K562 (cell line): ENCODE data around the gene LLGL1. TPM values are rescaled to one million over a fixed set of nuclear protein-coding genes. Genes with fewer than 3 reads are reported as not detected.

Experiments
- CHD4 ChIP-seq: fragments of 200-600 bp; sonication (generic); IDR thresholded peaks from 3 replicates; pipeline ENCODE4 v1.6.1; 2012; ENCODE audit warnings: low read depth, mild to moderate bottlenecking, mixed read lengths, low read length, inconsistent platforms; ENCODE audit not compliant: insufficient read depth, insufficient replicate concordance, poor library complexity, severe bottlenecking
- ELF4 ChIP-seq: fragments of 450-650 bp; formaldehyde crosslinking; IDR thresholded peaks from 2 replicates; pipeline ENCODE4 v1.4.0; 2022; ENCODE audit warnings: missing genetic modification characterization
- GMEB1 ChIP-seq: fragments of 250-450 bp; sonication (Bioruptor Pico); IDR thresholded peaks from 2 replicates; pipeline ENCODE4 v1.4.0; 2020; ENCODE audit warnings: mild to moderate bottlenecking
- HDAC2 ChIP-seq: fragments of 450-650 bp; IDR thresholded peaks from 2 replicates; pipeline ENCODE4 v1.6.1; 2016; ENCODE audit warnings: mild to moderate bottlenecking
- HDGF ChIP-seq: fragments of 450-650 bp; IDR thresholded peaks from 2 replicates; pipeline ENCODE4 v1.6.1; 2016
- JUN ChIP-seq, 2 experiments: sonication (generic) in 1 of 2; formaldehyde crosslinking in 1 of 2; IDR thresholded peaks; 2 replicates each; pipeline versions ENCODE4 v1.6.1 to v1.8.0; 2012 to 2022; ENCODE audit warnings: borderline replicate concordance in 2 of 2, mild to moderate bottlenecking in 2 of 2, improper control_type of control experiment in 1 of 2, low read depth in 1 of 2, low read length in 1 of 2, missing genetic modification reagents in 1 of 2
- JUND ChIP-seq, 2 experiments: IDR thresholded peaks; 2 replicates in 1 of 2; 3 replicates in 1 of 2; pipeline ENCODE4 v1.6.1; 2011; ENCODE audit warnings: borderline replicate concordance in 2 of 2, low read depth in 2 of 2, low read length in 2 of 2, improper control_type of control experiment in 1 of 2, missing biosample characterization in 1 of 2, missing genetic modification characterization in 1 of 2, missing genetic modification reagents in 1 of 2
- MECOM ChIP-seq: fragments of 250-450 bp; sonication (Bioruptor Pico); IDR thresholded peaks from 2 replicates; pipeline ENCODE4 v1.8.0; 2022; ENCODE audit warnings: inconsistent platforms
- MEF2A ChIP-seq: IDR thresholded peaks from 2 replicates; pipeline ENCODE4 v1.6.1; 2011; ENCODE audit warnings: low read depth, mild to moderate bottlenecking, low read length, moderate library complexity; ENCODE audit not compliant: control insufficient read depth
- MNT ChIP-seq, 2 experiments: fragments of 450-650 bp; conservative IDR thresholded peaks; 2 replicates each; pipeline ENCODE4 v1.6.1; 2017; ENCODE audit warnings: mild to moderate bottlenecking in 2 of 2, moderate library complexity in 2 of 2
- RAD21 ChIP-seq, 2 experiments: fragments of 250-450 bp in 1 of 2; fragments of 450-650 bp in 1 of 2; sonication (Bioruptor Pico) in 1 of 2; formaldehyde crosslinking in 1 of 2; IDR thresholded peaks in 1 of 2; conservative IDR thresholded peaks in 1 of 2; 2 replicates each; pipeline versions ENCODE4 v1.4.0 to v1.8.0; 2020 to 2022; ENCODE audit warnings: mild to moderate bottlenecking in 2 of 2, moderate library complexity in 1 of 2
- RFX1 ChIP-seq: fragments of 450-650 bp; IDR thresholded peaks from 2 replicates; pipeline ENCODE4 v1.6.1; 2016; ENCODE audit warnings: mild to moderate bottlenecking, moderate library complexity
- RNF219 ChIP-seq: fragments of 250-450 bp; sonication (Bioruptor Pico); IDR thresholded peaks from 2 replicates; pipeline ENCODE4 v1.5.0; 2022; ENCODE audit warnings: mild to moderate bottlenecking
- SIX5 ChIP-seq, 2 experiments: IDR thresholded peaks; 2 replicates each; pipeline ENCODE4 v1.6.1; 2011; ENCODE audit warnings: low read length in 2 of 2, borderline replicate concordance in 1 of 2, low read depth in 1 of 2, mild to moderate bottlenecking in 1 of 2, moderate library complexity in 1 of 2; ENCODE audit not compliant: insufficient read depth in 1 of 2
- SNAPC5 ChIP-seq: fragments of 250-450 bp; sonication (Bioruptor Pico); IDR thresholded peaks from 2 replicates; pipeline ENCODE4 v1.8.0; 2021; ENCODE audit warnings: moderate library complexity, mild to moderate bottlenecking, inconsistent platforms
- STAG1 ChIP-seq: sonication (generic); formaldehyde crosslinking; IDR thresholded peaks from 2 replicates; pipeline ENCODE4 v1.5.0; 2020; ENCODE audit warnings: missing genetic modification reagents, borderline replicate concordance
- TFAP4 ChIP-seq: sonication (generic); formaldehyde crosslinking; IDR thresholded peaks from 2 replicates; pipeline ENCODE4 v1.8.0; 2022; ENCODE audit warnings: missing genetic modification reagents, mild to moderate bottlenecking, moderate library complexity, borderline replicate concordance
- ZKSCAN1 ChIP-seq: fragments of 150-350 bp; IDR thresholded peaks from 2 replicates; pipeline ENCODE4 v1.6.1; 2016; ENCODE audit warnings: low read depth, low read length
- ZNF175 ChIP-seq: fragments of 200-800 bp; sonication (Bioruptor generic); IDR thresholded peaks from 2 replicates; pipeline ENCODE4 v1.6.1; 2016; ENCODE audit warnings: low read depth, mild to moderate bottlenecking, missing genetic modification characterization, missing compliant biosample characterization
- ZNF408 ChIP-seq: fragments of 250-450 bp; sonication (Bioruptor Pico); IDR thresholded peaks from 2 replicates; pipeline ENCODE4 v1.4.0; 2020; ENCODE audit warnings: low read depth, mild to moderate bottlenecking, moderate library complexity
- polyA plus RNA-seq, 8 experiments: library from polyadenylated mRNA; depleted of rRNA in 4 of 8; stranded (reverse) in 5 of 8; unstranded in 3 of 8; fragments of >200 nt; fragmentation: Nextera tagmentation in 2 of 8; fragmentation: Illumina TruSeq in 1 of 8; extraction: Ambion mirVana in 2 of 8; extraction: Trizol in 1 of 8; gene quantifications; 2 replicates each; pipeline versions ENCODE4 v1.2.1 to v1.2.3, GENCODE V29; 2011 to 2014; ENCODE audit warnings: inconsistent platforms in 1 of 8, missing spikeins in 1 of 8
- total RNA-seq, 7 experiments: library from RNA; depleted of rRNA in 6 of 7; stranded (reverse); fragments of >200 nt in 6 of 7; fragmentation: Illumina TruSeq in 2 of 7; extraction: Trizol in 2 of 7; gene quantifications; 2 replicates each; pipeline versions ENCODE4 v1.2.1 to v1.2.3, GENCODE V29; 2011 to 2021; ENCODE audit warnings: low replicate concordance in 1 of 7

Gene LLGL1
- total and polyA plus RNA-seq, 9 of the 15 experiments (the other 6 are each of a cell fraction or from before 2014, with no cell fraction given) = 0.11 to 12.9 (median 5.3) TPM; not detected in 1

- TF ChIP-seq ZNF175 (no peak), JUN (IDR thresholded peaks at IDR 0.05; ENCODE audit: borderline replicate concordance, low read depth, low read length) (no peak), JUN (CRISPR knock-in tag; IDR thresholded peaks at IDR 0.05; ENCODE audit: borderline replicate concordance) (no peak), MEF2A (no peak), STAG1 (CRISPR knock-in tag) (peak; percentile 71; the same call in 1 of the 2 replicates), MECOM (CRISPR knock-in tag) (no peak), HDGF (no peak), SNAPC5 (no peak), RNF219 (no peak), ZKSCAN1 (no peak), TFAP4 (peak; percentile 54; the same call in 1 of the 2 replicates), JUND (IDR thresholded peaks at IDR 0.05; ENCODE audit: borderline replicate concordance, low read depth, low read length) (0 out of 2 replicates have a peak, but pooled peaks have one; percentile 18), JUND (tag; IDR thresholded peaks at IDR 0.05; ENCODE audit: borderline replicate concordance, low read depth, low read length) (no peak), RAD21 (CRISPR knock-in tag; conservative IDR thresholded peaks at IDR 0.05 in 1 of 2, IDR thresholded peaks at IDR 0.05 in 1 of 2) (peak; percentile 51 to 76), CHD4 (no peak), MNT (conservative IDR thresholded peaks at IDR 0.05) (no peak), SIX5 (IDR thresholded peaks at IDR 0.05; ENCODE audit: borderline replicate concordance in 1 of 2, insufficient read depth in 1 of 2, low read depth in 1 of 2, low read length in 2 of 2) (no peak), ZNF408 (CRISPR knock-in tag) (no peak), GMEB1 (CRISPR knock-in tag) (no peak), HDAC2 (no peak), RFX1 (no peak), ELF4 (no peak)
Measured at GRCh38 chr17:18217412-18218015, 7.9 kb upstream of the LLGL1 start (continued).
